ENCODE measurements around the gene ZG16B. TPM values are rescaled to one million over a fixed set of nuclear protein-coding genes. Genes with fewer than 3 reads are reported as not detected.

Gene ZG16B
- polyA plus RNA-seq, 4 donors = 5.2 to 19.9 (median 15.0) TPM

DNA sequence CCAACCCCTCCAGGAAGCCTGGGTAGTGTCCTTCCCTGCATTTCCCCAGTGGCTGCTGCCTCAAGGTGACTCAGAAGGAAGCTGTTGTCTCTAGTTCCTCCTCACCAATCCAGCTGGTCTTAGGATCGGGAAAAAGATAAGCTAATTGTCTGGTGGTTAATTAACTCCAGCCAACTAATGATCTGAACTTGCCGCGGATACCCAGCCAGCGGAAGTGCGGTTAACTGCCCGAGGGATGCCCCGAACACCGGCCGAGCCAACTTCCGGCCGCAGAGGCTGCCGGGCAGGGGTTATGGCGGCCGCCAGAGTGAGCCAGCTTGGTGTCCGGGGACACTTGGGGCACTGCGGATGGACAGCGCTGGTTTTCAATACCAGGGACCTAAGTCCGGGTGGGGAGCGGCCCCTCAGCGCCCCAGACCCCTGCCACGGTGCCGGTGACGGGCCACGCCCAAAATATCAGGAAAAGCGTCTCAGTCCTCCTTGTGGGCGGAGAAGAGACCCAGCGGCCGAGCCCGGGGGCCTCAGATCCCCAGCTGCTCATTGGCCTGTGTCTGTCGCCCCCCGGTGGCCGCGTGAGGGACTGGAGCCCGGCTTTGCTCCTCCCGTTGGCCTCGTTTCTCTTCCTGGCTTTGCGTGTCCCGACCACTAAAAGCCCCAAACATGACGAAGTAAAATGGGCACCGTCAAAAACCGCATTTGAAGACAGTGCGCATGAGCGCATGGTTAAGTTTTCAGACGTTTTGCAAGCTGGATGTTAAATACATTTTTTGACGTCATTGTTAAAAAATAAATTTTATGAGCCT is 38.1 kb downstream of the ZG16B start:
- peak overlapping the region; percentile 46 to 55 (median 52) for H3K4me3 ChIP-seq (ENCODE audit: low read depth in 1 of 3, low read length in 3 of 3)
- H3K4me1 ChIP-seq (ENCODE audit: control insufficient read depth in 3 of 3, insufficient read depth in 2 of 3, low read depth in 1 of 3, low read length in 2 of 3) = peaks cover 0 to 4% (median 0%) of the 10 kb centered on the region in 3 donors
- H3K27ac ChIP-seq (ENCODE audit: low read depth in 1 of 3, low read length in 2 of 3) = peak overlapping the region; percentile 53 to 98 (median 78)
- DNase-seq (peak; percentile 92 to 97), FAIRE-seq (no peak)
- peaks cover 0 to 29% (median 0%) of the 10 kb centered on the region in 3 donors for H3K27me3 ChIP-seq (ENCODE audit: control insufficient read depth in 3 of 3, insufficient read depth in 3 of 3, low read length in 3 of 3)
- no peaks in the 10 kb centered on the region for H3K9me3 ChIP-seq (ENCODE audit: control insufficient read depth in 2 of 2, insufficient read depth in 1 of 2, low read depth in 1 of 2, low read length in 1 of 2)
- no peaks in the 10 kb centered on the region for H3K36me3 ChIP-seq (ENCODE audit: control insufficient read depth in 3 of 3, insufficient read depth in 2 of 3, low read depth in 1 of 3, low read length in 3 of 3)
- WGBS, 3 donors = 0% methylated on average over 38 to 45 of the region's 45 CpGs

DNA sequence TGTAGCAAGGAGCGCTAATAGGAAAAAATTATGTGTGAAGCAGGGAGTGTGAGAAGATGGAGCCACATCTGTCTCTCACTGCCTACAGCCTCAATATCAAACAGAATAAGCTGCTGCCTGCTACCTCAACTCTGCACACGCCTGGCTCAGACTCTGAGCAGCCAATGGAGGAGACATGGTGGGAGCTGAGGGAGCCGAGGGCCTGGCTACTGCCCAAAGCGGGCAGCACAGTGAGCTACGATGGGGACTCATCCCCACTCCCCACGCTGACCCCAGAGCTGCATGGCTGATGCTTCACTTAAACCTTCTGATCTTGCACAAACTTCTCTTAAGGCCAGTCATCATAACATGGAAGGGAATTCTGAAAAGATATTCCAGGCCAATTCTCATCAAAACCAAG is 41.8 kb downstream of the ZG16B start:
- peaks cover 0 to 8% (median 0%) of the 10 kb centered on the region in 3 donors for H3K4me1 ChIP-seq (ENCODE audit: control insufficient read depth in 3 of 3, insufficient read depth in 2 of 3, low read depth in 1 of 3, low read length in 2 of 3)
- peaks cover 0 to 12% (median 0%) of the 10 kb centered on the region in 3 donors for H3K27me3 ChIP-seq (ENCODE audit: control insufficient read depth in 3 of 3, insufficient read depth in 3 of 3, low read length in 3 of 3)
- no peak for FAIRE-seq
- WGBS, 3 donors = 73 to 80% (median 79%) methylated on average over 6 of the region's 6 CpGs
- DNase-seq = no peak
- no peaks in the 10 kb centered on the region for H3K36me3 ChIP-seq (ENCODE audit: control insufficient read depth in 3 of 3, insufficient read depth in 2 of 3, low read depth in 1 of 3, low read length in 3 of 3)
- H3K4me3 ChIP-seq (ENCODE audit: low read depth in 1 of 3, low read length in 3 of 3) = no peak overlapping the region
- H3K27ac ChIP-seq (ENCODE audit: low read depth in 1 of 3, low read length in 2 of 3) = no peak overlapping the region
- H3K9me3 ChIP-seq (ENCODE audit: control insufficient read depth in 2 of 2, insufficient read depth in 1 of 2, low read depth in 1 of 2, low read length in 1 of 2) = no peaks in the 10 kb centered on the region

DNA sequence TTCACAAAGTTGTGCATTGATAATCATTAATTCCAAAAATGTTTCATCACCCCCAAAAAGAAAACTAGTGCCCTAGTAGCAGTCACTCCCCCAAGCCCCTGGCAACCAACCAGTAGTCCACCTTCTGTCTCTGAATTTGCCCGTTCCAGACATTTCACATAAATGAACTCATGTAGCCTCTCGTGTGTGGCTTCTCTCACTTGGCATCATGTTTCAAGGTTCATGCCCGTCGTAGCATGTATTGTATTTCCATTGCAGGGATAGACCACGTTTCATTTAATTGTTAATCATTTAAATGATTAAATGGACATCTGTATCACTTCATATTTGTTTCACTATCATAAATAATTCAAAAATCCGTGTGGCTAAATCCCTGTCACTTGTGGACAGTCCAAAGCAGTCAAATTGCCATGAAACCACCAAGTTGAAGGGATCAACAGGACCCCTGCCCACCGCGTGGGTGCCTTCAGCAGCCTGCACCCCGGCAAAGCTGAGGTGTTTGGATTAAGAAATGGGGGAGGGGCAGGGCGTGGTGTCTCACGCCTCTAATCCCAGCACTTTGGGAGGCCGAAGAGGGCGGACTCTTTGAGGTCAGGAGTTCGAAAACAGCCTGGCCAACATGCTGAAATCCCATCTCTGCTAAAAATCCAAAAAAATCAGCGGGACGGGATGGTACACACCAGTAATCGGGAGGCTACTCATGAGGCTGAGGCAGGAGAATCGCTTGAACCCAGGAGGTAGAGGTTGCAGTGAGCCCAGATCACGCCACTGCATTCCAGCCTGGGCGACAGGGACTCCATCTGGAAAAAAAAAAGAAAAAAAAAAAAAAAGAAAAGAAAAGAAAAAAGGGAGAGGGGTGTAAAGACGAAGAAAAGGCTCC is 44.2 kb downstream of the ZG16B start:
- Histone ChIP-seq H3K4me3 (ENCODE audit: low read depth in 1 of 3, low read length in 3 of 3) (no peak overlapping the region), H3K4me1 (ENCODE audit: control insufficient read depth in 3 of 3, insufficient read depth in 2 of 3, low read depth in 1 of 3, low read length in 2 of 3) (peaks cover 0 to 3% (median 0%) of the 10 kb centered on the region in 3 donors), H3K9me3 (ENCODE audit: control insufficient read depth in 2 of 2, insufficient read depth in 1 of 2, low read depth in 1 of 2, low read length in 1 of 2) (peaks cover 0 to 3% of the 10 kb centered on the region in 2 donors), H3K36me3 (ENCODE audit: control insufficient read depth in 3 of 3, insufficient read depth in 2 of 3, low read depth in 1 of 3, low read length in 3 of 3) (no peaks in the 10 kb centered on the region), H3K27ac (ENCODE audit: low read depth in 1 of 3, low read length in 2 of 3) (no peak overlapping the region), H3K27me3 (ENCODE audit: control insufficient read depth in 3 of 3, insufficient read depth in 3 of 3, low read length in 3 of 3) (peaks cover 0 to 11% (median 0%) of the 10 kb centered on the region in 3 donors)
- FAIRE-seq (no peak), DNase-seq (no peak)
- WGBS, 3 donors = 31 to 54% (median 42%) methylated on average over 21 of the region's 21 CpGs

DNA sequence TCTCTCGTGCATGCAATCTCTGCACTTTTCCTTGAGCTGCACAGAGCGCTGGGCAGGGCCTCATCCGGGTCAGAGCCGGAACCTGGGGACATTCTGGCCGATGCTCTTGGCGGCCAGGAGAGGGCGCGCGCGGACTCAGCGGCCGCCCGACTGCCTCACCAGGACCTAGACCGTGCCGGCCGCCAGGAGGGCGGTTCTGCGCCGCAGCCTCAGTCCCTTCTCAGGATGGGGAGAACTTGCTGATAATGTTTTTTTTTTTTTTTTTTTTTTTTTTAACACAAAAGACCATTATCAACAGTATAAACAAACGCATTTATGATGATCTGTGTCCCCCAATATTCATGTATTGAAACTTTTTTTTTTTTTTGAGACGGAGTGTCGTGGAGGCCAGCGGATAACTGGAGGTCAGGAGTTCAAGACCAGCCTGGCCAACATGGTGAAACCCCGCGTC is 44.8 kb downstream of the ZG16B start:
- Histone ChIP-seq H3K9me3 (ENCODE audit: control insufficient read depth in 2 of 2, insufficient read depth in 1 of 2, low read depth in 1 of 2, low read length in 1 of 2) (peaks cover 0 to 8% of the 10 kb centered on the region in 2 donors), H3K4me1 (ENCODE audit: control insufficient read depth in 3 of 3, insufficient read depth in 2 of 3, low read depth in 1 of 3, low read length in 2 of 3) (peaks cover 0 to 3% (median 0%) of the 10 kb centered on the region in 3 donors), H3K36me3 (ENCODE audit: control insufficient read depth in 3 of 3, insufficient read depth in 2 of 3, low read depth in 1 of 3, low read length in 3 of 3) (no peaks in the 10 kb centered on the region), H3K27me3 (ENCODE audit: control insufficient read depth in 3 of 3, insufficient read depth in 3 of 3, low read length in 3 of 3) (peaks cover 0 to 9% (median 0%) of the 10 kb centered on the region in 3 donors), H3K4me3 (ENCODE audit: low read depth in 1 of 3, low read length in 3 of 3) (no peak overlapping the region), H3K27ac (ENCODE audit: low read depth in 1 of 3, low read length in 2 of 3) (no peak overlapping the region)
- DNase-seq (peak; percentile 82 to 87), FAIRE-seq (no peak)
- WGBS, 3 donors = 10 to 12% (median 12%) methylated on average over 23 to 25 of the region's 25 CpGs

DNA sequence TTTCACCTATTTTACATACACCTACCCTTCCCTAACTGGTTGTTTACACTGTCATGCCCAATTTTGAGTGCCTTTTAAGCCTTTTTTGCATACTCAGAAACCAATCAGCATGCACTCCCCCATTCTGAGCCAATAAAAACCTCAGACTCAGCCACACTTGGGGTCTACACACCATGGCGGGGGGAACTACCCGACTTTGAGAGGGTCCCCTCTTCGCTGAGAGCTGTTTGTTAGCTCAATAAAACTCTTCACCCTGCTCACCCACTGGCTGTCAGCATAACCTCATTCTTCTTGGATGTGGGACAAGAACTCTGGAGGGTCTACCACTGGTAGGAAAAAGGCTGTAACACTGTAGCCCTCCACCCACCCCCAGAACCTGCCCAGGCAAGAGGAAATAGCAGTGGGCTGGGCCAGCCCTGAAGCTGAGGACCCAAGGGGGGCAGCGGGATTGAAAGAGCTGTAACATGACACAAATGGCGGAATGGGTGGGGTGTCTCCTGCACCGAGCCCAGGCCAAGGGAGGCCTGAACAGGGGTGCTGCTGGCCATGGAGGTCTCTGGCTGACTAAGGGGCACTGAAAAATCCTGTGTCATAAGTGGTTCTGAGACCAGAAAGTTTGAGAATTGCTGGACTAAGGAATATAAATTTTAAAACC is 49.9 kb downstream of the ZG16B start:
- peaks cover 0 to 12% of the 10 kb centered on the region in 2 donors for H3K9me3 ChIP-seq (ENCODE audit: control insufficient read depth in 2 of 2, insufficient read depth in 1 of 2, low read depth in 1 of 2, low read length in 1 of 2)
- 88 to 92% (median 90%) methylated on average over 6 of the region's 6 CpGs for WGBS, 3 donors
- DNase-seq (no peak), FAIRE-seq (no peak)
- no peak overlapping the region for H3K27ac ChIP-seq (ENCODE audit: low read depth in 1 of 3, low read length in 2 of 3)
- no peaks in the 10 kb centered on the region for H3K36me3 ChIP-seq (ENCODE audit: control insufficient read depth in 3 of 3, insufficient read depth in 2 of 3, low read depth in 1 of 3, low read length in 3 of 3)
- peaks cover 0 to 8% (median 0%) of the 10 kb centered on the region in 3 donors for H3K27me3 ChIP-seq (ENCODE audit: control insufficient read depth in 3 of 3, insufficient read depth in 3 of 3, low read length in 3 of 3)
- no peak overlapping the region for H3K4me3 ChIP-seq (ENCODE audit: low read depth in 1 of 3, low read length in 3 of 3)
- H3K4me1 ChIP-seq (ENCODE audit: control insufficient read depth in 3 of 3, insufficient read depth in 2 of 3, low read depth in 1 of 3, low read length in 2 of 3) = peaks cover 0 to 6% (median 0%) of the 10 kb centered on the region in 3 donors

Other genes with a start within 250 kb of the ZG16B start
- gene KCTD5, start 147.8 kb upstream of the ZG16B start, polyA plus RNA-seq = 10 to 100 TPM; 19.0 to 41.2 (median 29.9) TPM
- gene PRSS27, start 110.1 kb upstream of the ZG16B start, polyA plus RNA-seq = 1 to 10 TPM in 1 of 4 donors, under 1 TPM in 1, not detected in 2; 0.65 to 1.3 TPM
- gene SRRM2, start 77.7 kb upstream of the ZG16B start, polyA plus RNA-seq = 100 to 1,000 TPM; 329 to 655 (median 496) TPM
- gene ELOB, start 53.0 kb upstream of the ZG16B start, polyA plus RNA-seq = 100 to 1,000 TPM; 166 to 718 (median 396) TPM
- under 1 TPM in 1 of 4 donors, not detected in 3; 0.03 TPM for gene PRSS33, start 42.7 kb upstream of the ZG16B start, polyA plus RNA-seq
- gene PRSS41, start 31.8 kb upstream of the ZG16B start, polyA plus RNA-seq = not detected
- gene PRSS21, start 13.1 kb upstream of the ZG16B start, polyA plus RNA-seq = under 1 TPM in 2 of 4 donors, not detected in 2; 0.15 to 0.19 TPM
- 1 to 10 TPM in 2 of 4 donors, under 1 TPM in 2; 0.45 to 3.9 (median 1.1) TPM for gene PRSS22, start 27.9 kb downstream of the ZG16B start, polyA plus RNA-seq
- 10 to 100 TPM in 3 of 4 donors, 1 to 10 TPM in 1; 9.1 to 30.2 (median 23.3) TPM for gene FLYWCH2, start 52.9 kb downstream of the ZG16B start, polyA plus RNA-seq
- 10 to 100 TPM; 13.0 to 18.8 (median 14.9) TPM for gene FLYWCH1, start 81.6 kb downstream of the ZG16B start, polyA plus RNA-seq
- gene KREMEN2, start 134.0 kb downstream of the ZG16B start, polyA plus RNA-seq = under 1 TPM in 3 of 4 donors, not detected in 1; 0.15 to 0.54 (median 0.47) TPM
- 10 to 100 TPM in 2 of 4 donors, 1 to 10 TPM in 2; 1.4 to 19.4 (median 6.9) TPM for gene PAQR4, start 139.0 kb downstream of the ZG16B start, polyA plus RNA-seq
- 10 to 100 TPM in 2 of 4 donors, 1 to 10 TPM in 2; 2.5 to 24.7 (median 7.0) TPM for gene PKMYT1, start 150.1 kb downstream of the ZG16B start, polyA plus RNA-seq
- 1 to 10 TPM in 2 of 4 donors, under 1 TPM in 2; 0.76 to 2.7 (median 0.99) TPM for gene CLDN9, start 182.6 kb downstream of the ZG16B start, polyA plus RNA-seq
- gene CLDN6, start 187.9 kb downstream of the ZG16B start, polyA plus RNA-seq = 10 to 100 TPM in 1 of 4 donors, under 1 TPM in 1, not detected in 2; 0.04 to 24.4 TPM
- gene TNFRSF12A, start 190.1 kb downstream of the ZG16B start, polyA plus RNA-seq = 100 to 1,000 TPM in 2 of 4 donors, 10 to 100 TPM in 2; 27.4 to 259 (median 80.2) TPM
- gene HCFC1R1, start 193.6 kb downstream of the ZG16B start, polyA plus RNA-seq = 100 to 1,000 TPM in 1 of 4 donors, 10 to 100 TPM in 3; 51.5 to 119 (median 57.0) TPM
- gene THOC6, start 193.7 kb downstream of the ZG16B start, polyA plus RNA-seq = 10 to 100 TPM; 35.9 to 51.4 (median 45.0) TPM
- gene BICDL2, start 206.6 kb downstream of the ZG16B start, polyA plus RNA-seq = 10 to 100 TPM; 19.1 to 47.8 (median 33.5) TPM
- 1 to 10 TPM in 1 of 4 donors, under 1 TPM in 3; 0.54 to 3.4 (median 0.78) TPM for gene MMP25, start 216.3 kb downstream of the ZG16B start, polyA plus RNA-seq
- gene IL32, start 235.3 kb downstream of the ZG16B start, polyA plus RNA-seq = 1,000 to 10,000 TPM in 1 of 4 donors, 100 to 1,000 TPM in 3; 127 to 1,061 (median 507) TPM

Data from small intestine (tissue), 7 donors.